ENCODE data around the gene TNFRSF25. TPM values are rescaled to one million over a fixed set of nuclear protein-coding genes. Genes with fewer than 3 reads are reported as not detected.
A peak's percentile ranks its signal among the peaks of the same experiment; 100 is the strongest.

Gene TNFRSF25
- total and polyA plus RNA-seq, 2 donors from 2014 or later = 7.6 to 13.8 TPM

DNA sequence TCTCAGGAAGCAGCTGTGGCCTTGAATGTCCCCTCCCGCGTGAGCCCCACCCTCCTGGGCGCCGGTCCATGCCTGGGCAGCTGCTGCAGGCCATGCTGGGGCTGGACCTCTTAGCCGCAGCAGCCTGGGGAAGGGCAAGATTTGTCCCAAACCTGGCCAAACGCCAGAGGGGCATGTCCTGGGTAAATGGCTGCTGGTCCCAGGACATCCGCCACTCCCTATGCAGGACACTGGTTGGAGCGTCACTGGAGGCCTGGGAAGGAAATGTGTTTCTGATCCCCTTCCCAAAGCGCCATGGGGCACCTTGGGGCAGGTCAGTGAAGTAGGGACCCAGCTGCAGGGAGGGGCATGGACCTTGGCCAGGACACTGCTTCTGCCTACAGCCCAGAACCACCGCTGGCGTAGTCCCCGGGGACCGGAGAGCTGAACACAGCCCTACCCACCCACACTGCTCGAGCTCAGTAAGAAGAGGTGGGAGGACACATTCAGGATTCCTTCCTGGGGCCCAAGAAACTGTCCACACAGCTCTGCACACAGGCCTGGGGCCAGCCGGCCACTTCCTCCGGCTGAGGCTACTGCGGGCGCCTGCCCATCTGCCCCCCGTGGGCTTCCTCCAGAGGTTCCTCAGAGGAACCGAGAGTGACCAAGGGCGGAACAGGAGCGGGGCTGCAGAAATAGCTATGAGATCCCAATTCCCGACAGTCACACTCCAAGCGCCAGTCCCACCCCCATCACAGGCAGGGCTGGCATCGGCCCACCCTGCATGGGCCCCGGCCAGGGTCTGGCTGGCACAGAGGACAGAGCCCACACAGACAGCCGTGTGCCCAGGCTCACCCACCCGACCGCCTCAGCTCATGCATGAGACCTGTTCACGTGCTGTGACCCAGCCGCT, 36.3 kb upstream of the TNFRSF25 start:
- Histone ChIP-seq H3K4me3 (ENCODE audit: low read length in 3 of 3) (no peak overlapping the region), H3K9ac (ENCODE audit: low read length in 3 of 3) (no peak overlapping the region), H3K27me3 (ENCODE audit: control insufficient read depth, insufficient read depth, low read length) (no peaks in the 10 kb centered on the region), H3K9me3 (ENCODE audit: control insufficient read depth in 2 of 3, insufficient read depth in 1 of 3, low read length in 3 of 3) (no peaks in the 10 kb centered on the region), H3K27ac (ENCODE audit: low read depth in 2 of 2, low read length in 2 of 2) (no peak overlapping the region), H3K4me1 (ENCODE audit: control insufficient read depth in 2 of 3, insufficient read depth in 2 of 3, low read depth in 1 of 3, low read length in 3 of 3) (peaks cover 0 to 14% (median 6%) of the 10 kb centered on the region in 3 donors), H3K36me3 (ENCODE audit: control insufficient read depth in 2 of 3, insufficient read depth in 3 of 3, low read length in 3 of 3) (no peaks in the 10 kb centered on the region)
- TF ChIP-seq, protein P1, sequence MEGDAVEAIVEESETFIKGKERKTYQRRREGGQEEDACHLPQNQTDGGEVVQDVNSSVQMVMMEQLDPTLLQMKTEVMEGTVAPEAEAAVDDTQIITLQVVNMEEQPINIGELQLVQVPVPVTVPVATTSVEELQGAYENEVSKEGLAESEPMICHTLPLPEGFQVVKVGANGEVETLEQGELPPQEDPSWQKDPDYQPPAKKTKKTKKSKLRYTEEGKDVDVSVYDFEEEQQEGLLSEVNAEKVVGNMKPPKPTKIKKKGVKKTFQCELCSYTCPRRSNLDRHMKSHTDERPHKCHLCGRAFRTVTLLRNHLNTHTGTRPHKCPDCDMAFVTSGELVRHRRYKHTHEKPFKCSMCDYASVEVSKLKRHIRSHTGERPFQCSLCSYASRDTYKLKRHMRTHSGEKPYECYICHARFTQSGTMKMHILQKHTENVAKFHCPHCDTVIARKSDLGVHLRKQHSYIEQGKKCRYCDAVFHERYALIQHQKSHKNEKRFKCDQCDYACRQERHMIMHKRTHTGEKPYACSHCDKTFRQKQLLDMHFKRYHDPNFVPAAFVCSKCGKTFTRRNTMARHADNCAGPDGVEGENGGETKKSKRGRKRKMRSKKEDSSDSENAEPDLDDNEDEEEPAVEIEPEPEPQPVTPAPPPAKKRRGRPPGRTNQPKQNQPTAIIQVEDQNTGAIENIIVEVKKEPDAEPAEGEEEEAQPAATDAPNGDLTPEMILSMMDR (IDR thresholded peaks at IDR 0.05; ENCODE audit: borderline replicate concordance, extremely low read depth, insufficient read depth) = no peak
- DNase-seq (peak in 2 of 5 donors; percentile 65 to 92), FAIRE-seq (no peak)
- intact Hi-C loops (cut with DNase I) = no loop called here

DNA sequence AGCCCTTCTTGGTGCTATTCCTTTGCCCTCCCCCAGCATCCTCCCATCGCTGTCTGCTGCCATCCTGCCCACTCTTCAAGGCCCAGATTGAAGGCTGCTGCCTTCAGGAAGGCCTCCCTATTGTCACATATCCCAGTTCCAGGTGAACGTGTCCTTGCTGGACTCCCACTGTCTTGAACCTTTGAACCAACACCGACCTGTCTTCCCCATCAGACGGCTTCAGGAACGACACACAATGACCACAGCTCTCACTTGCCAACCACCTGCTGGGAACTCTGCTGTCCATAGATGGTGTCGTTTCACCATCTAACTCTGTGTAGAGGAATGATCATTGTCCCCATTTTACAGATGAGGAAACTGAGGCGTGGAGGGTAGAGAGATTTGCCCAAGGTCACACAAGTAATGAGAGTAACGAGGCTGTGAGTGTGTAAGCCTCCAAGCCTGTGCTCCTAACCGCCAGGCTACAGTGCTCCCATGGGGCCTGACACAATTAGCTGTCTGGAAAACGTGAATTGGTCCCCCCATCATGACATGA, 35.4 kb upstream of the TNFRSF25 start:
- DNase-seq = peak in 1 of 5 donors; percentile 34
- Histone ChIP-seq H3K9me3 (ENCODE audit: control insufficient read depth in 2 of 3, insufficient read depth in 1 of 3, low read length in 3 of 3) (no peaks in the 10 kb centered on the region), H3K27ac (ENCODE audit: low read depth in 2 of 2, low read length in 2 of 2) (no peak overlapping the region), H3K36me3 (ENCODE audit: control insufficient read depth in 2 of 3, insufficient read depth in 3 of 3, low read length in 3 of 3) (no peaks in the 10 kb centered on the region), H3K4me1 (ENCODE audit: control insufficient read depth in 2 of 3, insufficient read depth in 2 of 3, low read depth in 1 of 3, low read length in 3 of 3) (peaks cover 0 to 18% (median 6%) of the 10 kb centered on the region in 3 donors), H3K4me3 (ENCODE audit: low read length in 3 of 3) (no peak overlapping the region), H3K27me3 (ENCODE audit: control insufficient read depth, insufficient read depth, low read length) (no peaks in the 10 kb centered on the region), H3K9ac (ENCODE audit: low read length in 3 of 3) (no peak overlapping the region)
- FAIRE-seq = no peak
- TF ChIP-seq, protein P1 (IDR thresholded peaks at IDR 0.05; ENCODE audit: borderline replicate concordance, extremely low read depth, insufficient read depth) = no peak
- intact Hi-C loops (cut with DNase I) = no loop called here

DNA sequence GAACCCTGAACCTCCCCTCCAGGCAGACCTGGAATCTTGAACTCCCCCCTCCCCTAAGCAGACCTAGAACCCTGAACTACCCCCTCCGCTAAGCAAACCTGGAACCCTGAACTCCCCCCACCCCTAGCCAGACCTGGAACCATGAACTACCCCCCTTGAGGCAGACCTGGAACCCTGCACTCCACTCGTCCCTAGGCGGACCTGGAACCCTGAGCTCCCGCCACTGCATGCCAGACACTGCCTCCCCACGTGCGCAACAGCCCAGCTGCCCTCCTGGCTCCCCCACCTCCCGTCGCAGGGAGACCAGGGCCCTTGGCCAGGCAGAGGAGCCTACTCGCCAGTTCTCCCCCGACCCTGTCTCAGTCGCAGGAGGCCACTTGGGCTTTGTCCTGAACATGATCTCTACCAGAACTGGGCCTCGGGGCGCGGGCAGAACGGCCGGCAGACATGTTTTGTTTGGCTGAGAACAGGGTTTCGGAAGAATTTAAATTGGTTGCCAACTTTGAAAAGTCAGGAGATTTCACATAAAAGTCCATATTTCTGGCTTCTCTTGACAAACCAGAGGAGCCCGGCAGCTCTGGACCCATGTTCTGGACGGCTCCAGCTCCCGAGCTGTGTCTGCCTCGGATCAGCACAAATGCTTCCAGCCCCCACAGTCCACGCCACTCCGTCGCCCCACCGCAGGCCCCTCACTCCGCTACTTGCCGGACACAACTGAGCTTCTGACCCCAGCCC, 34.7 kb upstream of the TNFRSF25 start:
- no peak overlapping the region for H3K9ac ChIP-seq (ENCODE audit: low read length in 3 of 3)
- TF ChIP-seq, protein P1 (IDR thresholded peaks at IDR 0.05; ENCODE audit: borderline replicate concordance, extremely low read depth, insufficient read depth) = no peak
- H3K4me3 ChIP-seq (ENCODE audit: low read length in 3 of 3) = no peak overlapping the region
- DNase-seq = peak in 2 of 5 donors; percentile 54 to 85
- H3K36me3 ChIP-seq (ENCODE audit: control insufficient read depth in 2 of 3, insufficient read depth in 3 of 3, low read length in 3 of 3) = no peaks in the 10 kb centered on the region
- no peaks in the 10 kb centered on the region for H3K9me3 ChIP-seq (ENCODE audit: control insufficient read depth in 2 of 3, insufficient read depth in 1 of 3, low read length in 3 of 3)
- H3K27ac ChIP-seq (ENCODE audit: low read depth in 2 of 2, low read length in 2 of 2) = no peak overlapping the region
- peaks cover 0 to 20% (median 6%) of the 10 kb centered on the region in 3 donors for H3K4me1 ChIP-seq (ENCODE audit: control insufficient read depth in 2 of 3, insufficient read depth in 2 of 3, low read depth in 1 of 3, low read length in 3 of 3)
- no peak for FAIRE-seq
- intact Hi-C loops (cut with DNase I) = no loop called here
- H3K27me3 ChIP-seq (ENCODE audit: control insufficient read depth, insufficient read depth, low read length) = no peaks in the 10 kb centered on the region
